ENCODE data around the gene SDK2.

SDK2 gene

DNA sequence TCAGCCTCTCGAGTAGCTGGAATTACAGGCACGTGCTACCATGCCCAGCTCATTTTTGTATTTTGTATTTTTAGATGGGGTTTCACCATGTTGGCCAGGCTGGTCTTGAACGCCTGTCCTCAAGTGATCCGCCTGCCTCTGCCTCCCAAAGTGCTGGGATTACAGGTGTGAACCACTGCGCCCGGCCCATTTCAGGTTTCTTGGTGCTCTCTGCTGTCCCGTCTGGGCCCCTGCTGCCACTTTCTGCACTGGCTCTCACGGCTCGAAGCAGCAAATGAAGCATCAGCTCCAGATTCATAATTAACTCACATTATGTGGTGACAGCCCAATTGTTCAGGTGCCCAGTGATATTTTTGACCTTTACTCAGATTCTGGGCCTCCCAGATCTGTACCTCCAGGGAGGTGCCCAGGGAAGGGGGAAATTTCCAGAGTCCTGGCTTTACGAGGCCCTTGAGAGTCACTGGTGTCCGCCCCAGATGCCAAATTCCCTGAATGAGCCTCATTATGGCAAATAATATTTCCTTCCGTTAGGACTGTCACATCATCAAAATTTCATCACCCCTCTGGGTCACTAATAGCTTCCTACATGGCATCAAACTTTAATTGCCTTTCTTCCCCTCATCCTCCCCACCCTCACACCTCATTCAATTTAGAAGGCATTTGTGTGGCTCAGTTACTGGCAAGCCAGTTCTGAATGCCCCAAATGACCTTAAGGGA, 9.0 kb downstream of the SDK2 start:
- no peak for DNase-seq (ENCODE audit: low spot score)

DNA sequence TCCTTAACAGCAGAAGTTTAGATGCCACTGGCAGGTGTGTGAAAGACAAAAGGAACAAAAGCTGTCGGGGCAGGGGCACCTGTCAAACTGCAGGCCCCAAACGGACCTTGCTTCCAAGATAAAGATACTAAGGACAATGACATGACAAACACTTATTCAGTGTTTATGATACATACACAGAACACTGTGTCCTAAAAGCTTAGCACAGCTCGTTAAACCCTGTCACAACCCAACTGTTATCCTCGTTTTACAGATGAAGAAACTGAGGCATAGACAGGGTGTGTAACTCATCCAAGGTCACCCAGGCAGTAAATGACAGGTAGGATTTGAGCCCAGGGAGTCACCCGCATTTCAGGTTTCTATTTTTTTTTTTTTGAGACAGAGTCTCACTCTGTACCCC, 9.6 kb downstream of the SDK2 start:
- DNase-seq (ENCODE audit: low spot score): no peak

DNA sequence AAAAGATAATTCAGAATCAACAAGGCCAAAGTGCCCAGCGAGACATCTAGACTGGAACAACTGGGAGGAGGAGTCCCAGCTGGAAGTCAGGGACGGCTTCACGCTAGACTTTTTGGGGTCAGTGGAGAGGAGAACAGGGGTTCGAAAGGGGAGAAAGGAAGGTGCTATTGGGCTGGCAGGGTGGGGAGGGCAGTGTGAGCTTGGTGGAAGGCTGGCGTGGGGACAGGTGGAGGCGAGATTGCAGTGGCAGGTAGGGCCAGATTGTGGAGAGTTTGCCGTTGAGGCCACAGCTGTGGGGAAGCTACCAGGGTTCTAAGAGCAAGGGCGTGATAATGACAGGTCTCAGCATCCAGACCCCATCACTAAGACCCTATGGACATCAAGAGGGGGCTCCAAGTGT, 10.5 kb downstream of the SDK2 start:
- no peak for DNase-seq (ENCODE audit: low spot score)

GRCh38 chr17:73632513-73632912, 11.7 kb downstream of the SDK2 start:
- DNase-seq (ENCODE audit: low spot score): no peak

DNA sequence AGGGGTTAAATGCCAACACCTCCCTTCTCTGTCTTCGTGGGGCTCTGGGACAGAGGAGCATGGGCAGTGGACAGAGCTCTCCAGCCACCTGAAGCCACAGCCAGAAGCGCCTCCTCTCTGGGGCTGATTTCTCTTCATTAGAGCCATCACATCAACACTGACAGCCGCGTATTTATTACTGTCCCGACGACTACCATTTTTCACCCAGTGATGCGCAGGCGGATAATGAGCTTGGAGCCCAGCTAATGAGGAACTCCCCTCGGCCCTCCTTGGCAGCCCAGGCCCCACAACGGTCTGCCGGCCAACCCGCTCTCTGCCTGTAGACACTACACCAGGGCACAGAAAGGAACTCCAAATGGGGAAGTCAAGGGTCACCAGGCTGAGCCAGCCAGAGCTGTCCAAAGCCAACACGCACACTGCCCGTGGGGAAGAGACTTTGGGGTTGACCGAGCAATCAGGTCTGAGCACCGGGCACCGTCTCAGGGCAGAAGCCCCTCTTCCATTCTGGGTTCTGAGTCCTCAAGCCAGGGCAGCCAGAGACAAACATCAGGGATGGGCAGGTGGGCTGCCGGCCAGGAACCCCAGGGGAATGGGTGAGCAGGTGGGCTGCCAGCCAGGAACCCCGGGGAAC, 13.2 kb downstream of the SDK2 start:
- DNase-seq (ENCODE audit: low spot score): no peak

DNA sequence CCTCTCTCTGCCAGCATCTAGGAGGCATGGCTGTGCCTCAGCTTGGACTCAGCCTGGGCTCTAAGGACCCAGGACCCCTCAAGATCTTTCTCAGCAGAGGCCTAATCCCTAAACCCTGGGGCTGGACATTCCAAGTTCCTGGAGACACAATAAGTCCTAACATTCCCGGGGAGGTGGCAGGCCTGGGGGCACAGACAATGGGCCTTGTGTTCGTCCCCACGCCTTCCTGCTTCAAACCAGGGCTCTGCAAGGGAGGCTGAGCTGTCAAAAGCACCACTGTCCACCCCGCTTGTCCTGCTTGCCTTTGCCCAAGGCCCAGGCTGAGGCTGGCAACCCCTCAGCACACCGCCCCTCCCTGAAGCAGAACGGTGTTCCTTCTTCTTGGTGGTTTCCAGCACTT, 13.7 kb downstream of the SDK2 start:
- no peak for DNase-seq (ENCODE audit: low spot score)

DNA sequence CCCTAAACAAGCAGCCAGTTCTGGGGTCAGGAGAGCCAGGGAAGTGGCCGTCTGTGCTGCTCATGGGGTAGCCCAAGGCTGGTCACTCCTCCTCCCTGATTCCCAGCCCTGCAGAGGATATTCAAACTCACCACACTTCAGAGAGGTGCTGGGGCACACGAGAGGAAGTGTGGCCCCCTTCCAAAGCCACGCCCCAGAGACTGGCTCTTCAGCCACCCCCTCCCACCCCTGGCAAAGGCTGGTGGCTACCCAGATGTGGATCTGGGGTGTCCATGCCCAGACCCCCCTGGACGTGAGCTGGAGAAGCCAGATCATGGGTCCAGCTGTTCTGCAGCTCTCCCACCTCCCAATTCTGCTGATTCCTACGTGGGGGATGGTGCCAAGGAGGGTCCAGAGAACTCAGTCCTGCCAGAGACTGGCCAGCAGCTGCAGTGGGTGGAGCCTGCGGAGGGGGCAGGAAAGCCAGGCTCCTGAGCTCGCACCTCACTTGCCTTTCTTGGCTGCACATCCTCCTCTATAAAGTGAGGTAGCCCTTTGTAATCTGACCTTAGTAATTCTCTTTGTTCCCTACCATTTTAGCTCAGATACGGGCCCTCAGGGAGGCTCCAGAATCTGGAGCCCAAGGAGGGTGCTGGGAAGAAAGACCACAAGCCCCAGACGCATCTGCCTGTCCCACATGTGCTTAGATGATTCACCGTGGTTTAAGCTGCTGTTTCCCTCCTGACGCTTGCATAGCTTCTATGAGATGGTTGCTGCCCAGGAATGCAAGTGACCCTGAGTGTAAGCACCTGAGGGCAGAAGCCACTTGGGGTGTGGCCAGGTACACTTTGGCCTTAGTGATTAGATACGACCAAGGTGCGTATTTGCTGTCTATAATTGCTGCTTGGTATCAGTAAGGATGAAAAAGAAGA, 15.3 kb downstream of the SDK2 start:
- no peak for DNase-seq (ENCODE audit: low spot score)

DNA sequence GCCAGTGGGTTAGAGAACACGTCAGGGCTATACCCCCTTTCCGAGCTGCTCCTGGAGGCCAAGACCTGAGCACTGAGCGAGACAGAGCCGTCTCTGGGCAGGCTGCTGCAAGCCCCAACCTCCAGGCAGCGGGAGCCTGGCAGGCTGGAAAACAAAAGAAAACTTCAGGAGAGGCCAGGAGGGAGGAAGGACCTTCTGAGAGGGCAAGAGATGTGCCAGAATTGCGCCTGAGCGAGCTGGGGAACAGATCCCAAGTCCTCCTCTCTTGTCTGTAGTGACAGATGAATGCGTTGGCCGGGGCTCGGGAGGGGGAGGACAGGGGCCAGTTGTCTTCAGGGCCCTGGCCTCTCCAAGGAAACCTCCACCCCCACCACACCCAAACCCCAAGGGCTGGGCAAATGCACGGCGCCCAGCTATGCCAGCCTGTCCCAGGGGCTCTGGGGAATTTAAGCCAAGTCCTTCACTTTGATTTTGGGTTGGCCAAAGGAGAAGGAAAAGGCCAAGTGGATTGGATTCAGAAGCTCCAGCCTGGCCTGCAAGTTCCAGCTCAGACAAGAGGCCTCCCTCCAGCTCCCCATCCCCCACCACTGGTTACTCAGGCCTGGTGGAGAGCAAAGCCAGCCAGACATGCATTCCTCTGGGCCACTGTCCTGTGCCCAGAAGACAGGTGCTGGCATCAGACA, 18.1 kb downstream of the SDK2 start:
- DNase-seq (ENCODE audit: low spot score): no peak

GRCh38 chr17:73625006-73625405, 19.2 kb downstream of the SDK2 start:
- no peak for DNase-seq (ENCODE audit: low spot score)

GRCh38 chr17:73624496-73624988, 19.7 kb downstream of the SDK2 start:
- DNase-seq (ENCODE audit: low spot score): no peak

GRCh38 chr17:73623818-73624217, 20.4 kb downstream of the SDK2 start:
- no peak for DNase-seq (ENCODE audit: low spot score)

DNA sequence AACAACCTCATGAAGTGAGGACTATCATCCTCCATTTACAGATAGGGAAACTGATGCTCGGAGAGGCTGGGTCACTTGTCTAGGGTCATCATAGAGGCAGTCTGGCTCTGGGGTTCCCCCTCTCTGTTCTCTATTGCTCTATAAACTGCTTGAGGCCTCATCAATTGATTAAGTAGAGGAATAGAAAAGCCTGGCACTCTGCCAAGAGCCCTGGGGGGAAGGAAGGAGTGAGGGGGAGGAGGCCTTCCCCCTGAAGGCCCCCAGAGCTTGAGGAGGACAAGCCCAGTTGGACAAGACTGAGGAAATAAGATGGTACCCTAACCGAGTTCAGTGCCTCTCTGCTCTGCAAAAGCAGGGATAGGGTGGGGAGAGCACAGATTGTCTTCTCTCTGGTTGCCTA, 21.0 kb downstream of the SDK2 start:
- no peak for DNase-seq (ENCODE audit: low spot score)

- DNase-seq (ENCODE audit: low spot score): no peak
These were observed 21.9 kb downstream of the SDK2 start for GRCh38 chr17:73622381-73622780.

GRCh38 chr17:73621685-73622084, 22.6 kb downstream of the SDK2 start:
- no peak for DNase-seq (ENCODE audit: low spot score)

GRCh38 chr17:73620414-73620813, 23.8 kb downstream of the SDK2 start:
- DNase-seq (ENCODE audit: low spot score): no peak

- DNase-seq (ENCODE audit: low spot score): no peak
These were observed 26.7 kb downstream of the SDK2 start for GRCh38 chr17:73617501-73617900.

DNA sequence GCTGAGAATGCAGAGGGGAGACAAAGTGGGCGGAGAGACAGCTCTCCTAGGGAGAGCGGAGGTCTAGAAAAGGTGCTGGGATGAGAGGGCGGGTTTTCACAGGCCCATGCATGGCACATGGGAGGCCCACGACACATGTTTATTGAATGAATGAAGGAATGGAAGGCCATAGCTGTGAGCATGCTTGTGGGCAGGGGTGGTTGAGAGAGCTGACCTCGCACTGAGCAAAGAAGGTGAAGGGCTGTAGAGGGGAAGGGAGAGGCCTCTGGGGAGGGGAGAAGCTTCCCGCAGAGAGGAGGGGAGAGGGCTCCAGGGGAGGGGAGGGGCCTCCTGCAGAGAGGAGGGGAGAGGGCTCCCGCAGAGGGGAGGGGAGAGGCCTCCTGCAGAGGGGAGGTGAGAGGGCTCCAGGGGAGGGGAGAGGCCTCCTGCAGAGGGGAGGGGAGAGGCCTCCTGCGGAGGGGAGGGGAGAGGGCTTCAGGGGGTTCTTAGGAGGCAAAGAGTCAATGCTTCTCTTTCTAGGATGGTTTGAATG, 27.3 kb downstream of the SDK2 start:
- DNase-seq (ENCODE audit: low spot score): no peak

DNA sequence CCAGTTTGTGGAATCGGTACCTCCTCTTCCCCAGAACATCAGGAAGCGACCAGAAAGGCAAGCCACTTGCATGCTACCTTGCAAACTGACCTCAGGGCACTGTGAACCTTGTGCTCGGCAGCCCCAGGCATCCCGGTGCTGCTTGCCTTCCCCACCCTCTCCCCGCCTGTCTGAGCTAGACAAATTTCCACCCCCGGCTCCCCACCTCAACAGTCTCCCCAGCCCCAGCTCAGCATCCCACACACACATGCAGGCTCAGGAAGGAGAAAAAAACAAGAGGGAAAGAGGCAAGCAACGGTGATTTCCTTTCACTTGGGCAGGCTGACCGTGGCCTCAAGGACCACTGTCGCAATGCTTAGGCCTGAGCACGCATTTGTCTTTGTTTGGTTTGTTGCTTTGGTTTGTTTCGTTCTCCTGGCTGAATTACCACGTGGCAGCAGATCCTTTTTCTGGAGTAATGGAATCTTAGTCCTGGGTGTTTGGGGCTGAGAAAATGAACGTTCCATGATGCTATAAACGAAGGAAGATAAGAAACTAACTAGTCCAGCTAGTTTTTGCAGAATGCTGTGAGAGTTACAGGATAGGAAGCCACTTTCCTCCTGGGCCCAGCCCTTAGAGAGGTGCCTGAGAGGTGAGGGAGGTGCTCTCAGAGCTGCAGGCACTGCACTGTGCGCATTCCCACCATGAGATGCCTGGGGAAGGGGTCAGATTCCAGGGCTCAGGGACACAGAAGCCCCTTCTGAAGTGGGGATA, 27.9 kb downstream of the SDK2 start:
- no peak for DNase-seq (ENCODE audit: low spot score)

DNA sequence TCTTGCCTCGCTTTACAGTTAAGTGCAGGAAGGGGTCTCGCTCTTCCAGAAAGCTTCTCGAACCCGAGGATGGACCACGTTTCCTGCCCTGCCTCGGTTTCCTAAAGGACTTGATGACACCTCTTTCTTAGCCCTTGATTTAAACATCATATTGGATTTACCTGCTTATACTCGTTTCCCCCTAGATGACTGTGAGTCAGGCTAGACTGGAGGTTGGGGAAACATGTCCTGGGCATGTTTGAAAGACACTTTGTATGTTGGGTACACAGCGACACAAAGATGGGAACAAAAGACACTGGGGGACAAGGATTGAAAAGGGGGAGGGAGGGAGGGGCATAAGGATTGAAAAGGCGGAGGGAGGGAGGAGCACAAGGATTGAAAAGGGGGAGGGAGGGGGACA, 30.0 kb downstream of the SDK2 start:
- DNase-seq (ENCODE audit: low spot score): no peak

All from SK-N-DZ (cell line).